OCI-LY7 (cell line): ENCODE results near the gene TMEM209.

Experiments
- CTCF ChIP-seq: fragments of 200-600 bp; sonication (generic); conservative IDR thresholded peaks from 2 replicates; pipeline ENCODE4 v1.5.1; 2014; ENCODE audit warnings: mild to moderate bottlenecking, antibody characterized with exemption, low read length, moderate library complexity, mixed read lengths
- EZH2phosphoT487 ChIP-seq: fragments of 200-600 bp; sonication (generic); IDR thresholded peaks from 2 replicates; pipeline ENCODE4 v1.6.1; 2018; ENCODE audit warnings: low read depth, borderline replicate concordance, mild to moderate bottlenecking, mixed run types, antibody characterized with exemption, low read length, moderate library complexity, mixed read lengths

- TF ChIP-seq EZH2phosphoT487 (no peak), CTCF (no peak)
Measured at GRCh38 chr7:130146693-130147405, 58.4 kb downstream of the TMEM209 start.
